ENCODE measurements around the gene EPS8L3.

DNA sequence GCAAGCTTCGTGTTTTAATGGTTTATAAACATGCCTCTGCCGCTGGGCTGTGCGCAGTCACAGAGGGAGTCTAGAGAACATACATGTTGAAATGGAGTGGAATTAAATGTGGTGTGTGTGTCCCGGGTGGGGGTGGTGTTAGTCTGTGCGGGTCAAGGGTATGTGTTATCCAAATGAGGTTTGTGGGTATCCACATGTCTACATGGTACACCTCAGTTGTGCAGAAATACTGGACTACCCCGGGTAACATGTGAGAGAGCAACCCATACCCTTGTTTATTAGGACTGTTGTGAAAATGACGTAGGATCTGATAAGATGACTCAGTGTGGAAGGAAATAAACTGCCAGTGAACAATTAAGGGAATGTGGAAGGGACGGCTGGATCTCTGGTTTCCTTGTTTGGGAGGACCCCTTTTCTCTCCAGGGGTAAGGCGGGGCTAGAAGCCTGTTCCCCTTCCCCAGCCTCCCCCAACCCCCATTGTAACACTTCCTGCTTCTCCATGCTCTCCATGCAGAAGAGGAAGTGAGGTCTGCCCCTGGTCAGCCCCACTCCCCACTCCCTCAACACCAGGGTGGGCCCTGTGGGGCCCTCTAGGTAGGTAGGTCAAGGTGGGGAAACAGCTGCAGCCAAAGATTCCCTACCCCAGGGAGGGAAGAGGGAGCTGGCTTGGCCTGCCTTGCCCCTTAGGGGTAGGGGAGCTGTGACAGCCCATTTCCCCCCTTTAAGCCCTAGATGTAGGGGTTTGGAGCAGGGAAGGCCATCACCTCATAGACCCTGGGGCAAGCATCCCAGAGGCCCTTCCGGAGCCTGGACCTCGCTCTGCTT lies 690 bp downstream of the EPS8L3 start:
- no peak for TF ChIP-seq POLR2A (IDR thresholded peaks at IDR 0.05; ENCODE audit: low read depth, low read length)
- TF ChIP-seq CTCF (conservative IDR thresholded peaks at IDR 0.05; ENCODE audit: low read depth, low read length) = no peak
- peak; percentile 52; the same call in 1 of the 2 replicates for TF ChIP-seq CEBPB (IDR thresholded peaks at IDR 0.05; ENCODE audit: low read depth, low read length)
- TF ChIP-seq CHD1 (IDR thresholded peaks at IDR 0.05; ENCODE audit: low read depth, low read length) = no peak
- no peak for TF ChIP-seq RCOR1 (IDR thresholded peaks at IDR 0.05; ENCODE audit: insufficient replicate concordance, low read length)
- no peak for TF ChIP-seq RFX5 (IDR thresholded peaks at IDR 0.05; ENCODE audit: low read depth, low read length)
- peak; percentile 49; the same call in 1 of the 2 replicates for TF ChIP-seq BHLHE40 (IDR thresholded peaks at IDR 0.05; ENCODE audit: low read depth, low read length)
- no peak for TF ChIP-seq USF2 (IDR thresholded peaks at IDR 0.05; ENCODE audit: low read depth, low read length)

Measured in IMR-90 (cell line).